Lower leg skin (tissue), 4 donors: ENCODE data around the gene SAPCD2. TPM values are rescaled to one million over a fixed set of nuclear protein-coding genes. Genes with fewer than 3 reads are reported as not detected.

Source experiments
- DNase-seq, 2 donors: peaks; one replicate each; pipeline ENCODE4 v3.0.0-alpha.2; 2019; ENCODE audit warnings: low spot score in 2 of 2
- H3K4me3 ChIP-seq: fragments of 200-600 bp; sonication (generic); 2 replicates; pipeline ENCODE4 v1.5.1; 2017; ENCODE audit warnings: mild to moderate bottlenecking, low read depth; ENCODE audit not compliant: poor library complexity, severe bottlenecking
- POLR2A ChIP-seq, 2 donors: fragments of 450-650 bp; IDR thresholded peaks; one replicate each; pipeline ENCODE4 v1.6.1; 2016 to 2017; ENCODE audit warnings: antibody characterized with exemption in 2 of 2, mild to moderate bottlenecking in 1 of 2, moderate library complexity in 1 of 2
- WGBS, 2 donors: methylation state at CpG; one replicate each; pipeline ENCODE4 v1.1.5; 2018; 5-methylcytosine and 5-hydroxymethylcytosine counted together
- intact Hi-C: fragments of 100-400 bp; cut with DNase I; formaldehyde crosslinking; loops from one replicate; pipeline ENCODE4 v1.15.0; 2023; ENCODE audit warnings: low total_unique reads
- total RNA-seq, 4 donors: library from RNA; depleted of rRNA; stranded (reverse); fragments of >200 nt; gene quantifications; one replicate each; pipeline ENCODE4 v1.1.0, GENCODE V29; 2016
- TF ChIP-seq, protein P1 (sequence below), 3 donors: fragments of 450-650 bp; IDR thresholded peaks; one replicate each; pipeline ENCODE4 v1.5.1; 2016; ENCODE audit warnings: antibody characterized with exemption in 3 of 3, mild to moderate bottlenecking in 3 of 3, moderate library complexity in 2 of 3

Gene SAPCD2
- total RNA-seq, 4 donors from 2014 or later: 5.7 to 25.6 (median 13.7) TPM

DNA sequence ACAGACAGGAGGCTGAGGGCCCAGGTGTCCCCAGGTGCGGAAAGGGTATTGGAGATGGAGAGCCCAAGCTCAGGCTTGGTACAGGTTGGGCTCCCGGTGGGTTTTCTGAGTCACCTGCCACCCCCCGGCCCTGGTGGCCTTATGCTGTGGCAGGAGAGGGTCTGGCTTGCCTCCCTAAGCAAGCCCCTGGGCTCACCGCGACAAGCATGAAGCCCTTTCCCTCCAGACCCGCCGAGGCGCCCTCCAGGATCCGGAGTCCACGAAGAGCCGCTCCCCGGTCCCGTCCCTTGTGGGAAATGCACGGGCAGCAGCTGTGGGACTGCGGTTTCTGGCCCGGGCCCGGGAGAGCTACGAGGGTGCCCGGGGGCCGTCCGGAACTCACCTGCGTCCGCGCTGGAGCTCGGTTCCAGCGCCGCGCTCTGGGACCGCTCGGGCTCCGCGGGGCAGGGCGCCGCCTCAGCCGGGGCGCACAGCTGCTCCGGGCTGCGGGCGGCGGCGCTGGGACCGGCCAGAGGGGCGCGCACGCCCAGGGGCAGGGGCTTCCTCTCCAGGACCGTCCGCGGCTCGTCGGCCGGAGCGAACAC lies 757 bp downstream of the SAPCD2 start:
- TF ChIP-seq POLR2A (IDR thresholded peaks at IDR 0.05): no peak
- TF ChIP-seq, protein P1, sequence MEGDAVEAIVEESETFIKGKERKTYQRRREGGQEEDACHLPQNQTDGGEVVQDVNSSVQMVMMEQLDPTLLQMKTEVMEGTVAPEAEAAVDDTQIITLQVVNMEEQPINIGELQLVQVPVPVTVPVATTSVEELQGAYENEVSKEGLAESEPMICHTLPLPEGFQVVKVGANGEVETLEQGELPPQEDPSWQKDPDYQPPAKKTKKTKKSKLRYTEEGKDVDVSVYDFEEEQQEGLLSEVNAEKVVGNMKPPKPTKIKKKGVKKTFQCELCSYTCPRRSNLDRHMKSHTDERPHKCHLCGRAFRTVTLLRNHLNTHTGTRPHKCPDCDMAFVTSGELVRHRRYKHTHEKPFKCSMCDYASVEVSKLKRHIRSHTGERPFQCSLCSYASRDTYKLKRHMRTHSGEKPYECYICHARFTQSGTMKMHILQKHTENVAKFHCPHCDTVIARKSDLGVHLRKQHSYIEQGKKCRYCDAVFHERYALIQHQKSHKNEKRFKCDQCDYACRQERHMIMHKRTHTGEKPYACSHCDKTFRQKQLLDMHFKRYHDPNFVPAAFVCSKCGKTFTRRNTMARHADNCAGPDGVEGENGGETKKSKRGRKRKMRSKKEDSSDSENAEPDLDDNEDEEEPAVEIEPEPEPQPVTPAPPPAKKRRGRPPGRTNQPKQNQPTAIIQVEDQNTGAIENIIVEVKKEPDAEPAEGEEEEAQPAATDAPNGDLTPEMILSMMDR (IDR thresholded peaks at IDR 0.05): no peak
- peak overlapping the region; percentile 7 for H3K4me3 ChIP-seq
- intact Hi-C loops: no loop called here
- 13 to 25% methylated on average over 8 to 14 of the region's 52 CpGs for WGBS, 2 donors
- DNase-seq: peak in 1 of 2 donors; percentile 85

DNA sequence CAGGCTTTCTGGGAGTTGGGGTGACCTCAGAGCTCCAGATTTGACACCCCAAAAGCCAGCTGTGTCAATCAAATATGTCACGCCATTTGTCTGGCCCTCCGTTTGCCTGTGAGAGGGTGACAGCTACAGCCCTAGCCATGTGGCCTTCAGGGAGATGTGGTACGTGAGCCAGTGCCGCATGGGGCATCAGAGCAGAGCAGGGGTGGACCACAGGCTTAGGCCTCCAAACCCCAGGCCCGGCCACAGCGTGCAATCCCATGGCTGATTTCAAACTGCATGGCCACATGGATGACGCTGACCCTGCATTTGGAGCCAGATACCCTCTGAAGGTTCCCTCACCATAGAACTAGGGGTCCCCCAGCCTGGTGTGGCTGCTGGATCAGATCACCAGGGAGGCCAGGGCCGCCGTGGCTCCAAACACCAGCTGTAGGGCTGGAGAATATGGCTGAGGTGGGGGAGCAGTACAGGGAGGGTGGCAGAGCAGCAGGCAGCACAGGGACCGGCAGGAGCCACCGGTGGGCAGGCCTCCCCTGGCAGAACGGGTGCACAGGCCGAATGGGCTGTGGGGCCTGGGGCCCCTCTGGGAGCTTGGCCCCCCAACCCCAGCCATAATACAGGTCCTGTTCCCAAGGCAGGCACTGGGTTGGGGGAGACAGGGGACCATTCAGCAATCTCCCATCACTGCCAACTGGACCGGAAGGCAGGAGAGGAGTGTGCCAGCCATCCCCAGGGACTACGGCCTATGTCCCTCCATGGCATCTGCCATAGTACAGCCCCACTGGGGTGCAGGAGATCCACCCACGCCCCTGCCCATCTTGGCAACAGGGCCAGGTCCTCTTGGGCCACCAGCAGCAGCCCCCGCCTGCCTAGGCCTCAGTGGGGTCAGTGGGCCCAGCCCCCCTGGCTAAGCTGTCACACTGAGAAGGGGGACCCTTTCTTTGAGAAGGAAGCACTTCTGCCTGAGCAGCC lies 1.5 kb downstream of the SAPCD2 start:
- no peak for TF ChIP-seq POLR2A (IDR thresholded peaks at IDR 0.05)
- TF ChIP-seq, protein P1 (IDR thresholded peaks at IDR 0.05): no peak
- intact Hi-C loops: no loop called here
- DNase-seq: no peak
- 86 to 89% methylated on average over 17 of the region's 17 CpGs for WGBS, 2 donors
- H3K4me3 ChIP-seq: peak overlapping the region; percentile 7

DNA sequence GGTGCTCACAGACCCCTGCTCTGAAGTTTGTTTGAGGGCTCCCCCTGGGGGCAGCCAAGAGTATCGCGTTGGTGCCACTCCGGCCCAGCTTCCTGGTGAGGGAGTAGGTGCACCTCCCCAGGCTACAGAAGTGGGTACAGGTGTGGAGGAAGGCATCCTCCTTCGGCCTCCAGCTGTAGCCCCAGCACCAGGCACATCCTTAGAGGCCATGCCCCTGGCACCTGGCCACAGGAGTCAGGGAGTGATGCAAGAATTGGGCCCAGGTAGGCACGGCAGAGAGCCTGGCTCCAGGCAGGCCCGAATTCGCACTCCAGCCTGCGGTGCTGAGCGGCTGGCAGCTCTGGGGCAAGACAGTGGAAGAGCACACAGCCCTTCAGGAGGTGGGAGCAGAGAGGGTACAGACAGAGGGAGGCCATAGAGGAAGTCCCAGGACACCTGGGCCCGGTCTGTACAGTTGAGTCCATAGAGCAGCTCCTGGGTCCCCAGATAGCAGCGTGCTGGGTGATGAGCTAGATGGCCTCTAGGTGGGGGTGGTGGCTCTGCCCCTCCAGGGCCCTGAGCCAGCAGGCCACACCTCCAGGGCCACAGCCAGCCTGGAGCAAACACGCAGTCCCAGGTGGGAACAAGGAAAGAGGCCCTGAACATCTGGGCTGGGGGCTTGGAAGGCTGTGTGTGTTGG lies 2.4 kb downstream of the SAPCD2 start:
- H3K4me3 ChIP-seq: no peak overlapping the region
- TF ChIP-seq POLR2A (IDR thresholded peaks at IDR 0.05): no peak
- TF ChIP-seq, protein P1 (IDR thresholded peaks at IDR 0.05): peak in 1 of 3 donors; percentile 7
- peak; percentile 74 to 96 for DNase-seq
- 33 to 34% methylated on average over 10 to 12 of the region's 12 CpGs for WGBS, 2 donors
- intact Hi-C loops: no loop called here

DNA sequence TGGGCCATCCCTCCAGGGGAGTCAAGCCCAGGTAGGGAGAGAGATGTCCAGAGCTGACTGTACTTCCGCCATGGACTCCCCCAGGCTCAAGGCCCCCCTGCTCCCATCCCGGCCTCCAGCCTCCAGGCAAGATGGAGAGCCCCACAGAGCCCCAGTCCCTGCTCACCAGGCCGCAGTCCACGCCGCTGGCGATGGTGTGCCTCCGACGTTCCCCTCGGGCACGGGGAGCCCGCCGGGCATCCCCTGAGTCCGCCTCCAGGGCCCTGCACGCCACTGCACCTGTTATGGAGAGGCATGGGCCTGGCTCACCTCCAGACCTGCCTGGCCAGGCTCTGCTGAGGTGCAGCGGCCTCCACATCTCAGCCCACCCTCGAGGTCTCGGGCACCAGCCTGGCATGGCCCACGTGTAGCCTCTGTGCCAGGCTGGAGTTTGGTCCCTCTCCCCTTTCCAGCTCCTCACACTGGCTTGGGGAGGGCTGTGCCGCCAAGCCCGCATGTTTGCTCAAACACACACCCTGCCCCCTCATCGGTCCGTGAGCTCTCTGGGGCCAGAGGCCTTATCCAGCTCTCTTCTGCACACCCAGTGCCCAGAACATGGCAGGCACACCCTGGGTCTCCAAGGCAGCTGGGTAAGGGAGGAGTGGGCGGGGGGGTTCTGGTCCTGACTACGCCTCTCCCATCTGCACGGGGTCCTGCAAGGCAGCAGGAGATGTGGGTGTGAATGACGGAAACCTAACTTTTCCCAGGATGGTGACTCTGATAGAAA lies 4.1 kb downstream of the SAPCD2 start:
- intact Hi-C loops: no loop called here
- WGBS, 2 donors: 89 to 91% methylated on average over 21 to 26 of the region's 26 CpGs
- DNase-seq: no peak
- no peak for TF ChIP-seq POLR2A (IDR thresholded peaks at IDR 0.05)
- TF ChIP-seq, protein P1 (IDR thresholded peaks at IDR 0.05): no peak
- no peak overlapping the region for H3K4me3 ChIP-seq

DNA sequence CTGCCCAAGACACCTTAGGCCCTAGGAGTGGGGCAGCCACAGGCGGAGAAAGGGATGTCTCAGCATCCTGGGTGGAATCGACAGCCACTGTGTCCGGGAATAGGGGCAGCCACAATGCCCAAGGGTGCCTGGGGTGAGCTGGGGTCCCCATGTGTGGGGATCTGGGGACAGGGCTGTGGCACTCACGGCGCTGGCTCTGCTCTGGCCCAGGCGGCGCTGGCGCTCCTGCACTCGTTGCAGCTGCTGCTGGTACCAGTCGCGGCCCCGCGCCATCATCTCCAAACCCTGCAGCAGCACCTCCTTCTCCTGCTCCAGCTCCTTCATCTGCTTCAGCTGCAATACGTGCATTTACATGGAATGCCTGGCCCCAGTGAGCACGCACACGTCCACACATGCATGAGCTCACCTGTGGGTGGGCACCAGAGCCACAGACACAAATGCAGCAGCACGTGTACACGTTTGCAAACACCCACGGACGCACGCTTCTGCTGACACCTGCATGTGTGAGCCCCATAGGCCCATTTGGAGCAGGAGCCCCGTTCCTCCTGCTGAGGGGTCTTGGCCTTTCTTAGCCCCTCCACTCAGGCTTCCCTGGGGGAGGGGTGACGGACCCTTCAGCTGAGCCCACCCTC lies 4.9 kb downstream of the SAPCD2 start:
- intact Hi-C loops: no loop called here
- no peak for DNase-seq
- no peak overlapping the region for H3K4me3 ChIP-seq
- 80 to 86% methylated on average over 21 to 23 of the region's 23 CpGs for WGBS, 2 donors
- TF ChIP-seq, protein P1 (IDR thresholded peaks at IDR 0.05): no peak
- TF ChIP-seq POLR2A (IDR thresholded peaks at IDR 0.05): no peak
